ENCODE data around the gene CERS6.

DNA sequence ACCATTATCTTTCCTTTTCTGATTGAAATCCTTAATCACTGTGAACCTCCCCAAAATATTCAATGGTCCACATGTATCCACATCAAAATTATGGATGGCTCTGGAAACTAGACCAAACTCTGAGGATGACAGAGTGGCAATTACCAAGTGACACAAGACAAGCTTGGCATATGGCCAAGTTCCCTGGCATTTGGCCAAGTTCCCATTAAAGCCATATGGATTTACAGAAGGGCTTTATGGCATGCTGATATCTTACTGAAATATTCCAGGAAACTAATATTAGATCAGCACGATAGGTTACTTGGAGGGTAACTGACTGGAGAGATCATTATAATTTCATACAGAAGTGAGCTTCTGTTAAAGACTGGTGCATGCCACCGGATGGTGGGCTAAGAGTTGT, 21.9 kb upstream of the CERS6 start:
- TF ChIP-seq CTCF (conservative IDR thresholded peaks at IDR 0.05) (no peak), ZFX (IDR thresholded peaks at IDR 0.05) (no peak)
